HG02798 (cell line): ENCODE data around the gene APOD.

ENCODE experiments used
- ATAC-seq: cut with Tn5 transposase; IDR thresholded peaks from one replicate; pipeline ENCODE4 v1.9.1; 2021; ENCODE audit warnings: mild to moderate bottlenecking; ENCODE audit not compliant: unreplicated experiment, poor library complexity

APOD gene

DNA sequence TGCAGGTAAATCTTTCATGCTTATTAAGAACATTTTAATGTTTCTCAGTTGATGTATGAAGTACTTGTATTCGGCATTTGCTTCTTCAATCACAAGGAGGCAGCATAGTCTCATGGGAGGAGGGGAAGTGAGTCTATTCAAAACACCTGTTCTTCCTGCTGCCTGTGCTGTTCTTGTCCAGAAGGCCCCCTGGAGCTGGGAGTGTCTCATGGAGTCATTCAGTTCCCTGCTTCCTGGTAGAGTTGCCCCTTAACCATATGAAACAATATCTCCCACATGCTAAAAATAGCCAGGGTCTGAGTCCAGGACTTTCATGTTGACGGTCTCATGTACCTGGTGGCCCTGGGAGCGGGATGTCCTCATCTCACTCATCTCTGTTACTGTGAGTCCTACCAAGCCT is 25.1 kb downstream of the APOD start:
- no peak for ATAC-seq

DNA sequence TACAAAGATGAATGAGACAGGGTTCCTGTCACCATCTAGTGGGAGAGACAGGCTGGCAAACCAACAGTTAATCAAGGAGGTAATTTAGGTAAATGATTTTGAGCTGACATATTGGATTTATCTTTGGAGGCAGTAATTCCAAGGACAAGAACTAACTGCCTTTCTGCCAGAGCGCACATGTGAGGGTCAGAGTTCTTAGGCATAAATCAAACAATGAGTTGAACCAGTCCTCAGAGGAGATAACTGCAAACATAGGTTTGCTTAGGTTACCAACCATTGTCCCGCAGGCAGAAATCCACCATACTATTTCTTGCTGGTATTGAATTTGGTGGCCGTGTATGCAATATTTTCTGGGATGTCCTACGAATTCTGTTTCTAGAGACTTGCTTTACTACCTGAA is 26.4 kb downstream of the APOD start:
- ATAC-seq, result no peak

DNA sequence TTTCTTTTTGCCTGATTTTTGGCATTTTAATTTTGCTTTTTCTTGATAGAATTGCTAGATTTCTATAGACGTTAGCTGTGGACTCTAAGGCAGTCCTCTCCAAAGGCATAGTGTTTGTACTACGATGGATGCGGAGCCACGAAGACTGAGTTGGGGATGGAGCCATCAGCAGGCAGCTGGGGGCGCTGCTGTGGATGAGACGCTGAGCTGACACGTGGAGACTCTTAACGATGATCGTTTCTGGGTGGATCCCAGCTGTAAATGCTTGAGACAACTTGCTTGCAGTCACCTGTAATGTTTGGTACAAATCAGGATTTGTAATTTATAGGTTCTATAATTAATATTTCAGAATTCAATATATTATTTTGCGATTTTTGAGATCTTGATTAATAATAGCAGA is 27.4 kb downstream of the APOD start:
- no peak for ATAC-seq

DNA sequence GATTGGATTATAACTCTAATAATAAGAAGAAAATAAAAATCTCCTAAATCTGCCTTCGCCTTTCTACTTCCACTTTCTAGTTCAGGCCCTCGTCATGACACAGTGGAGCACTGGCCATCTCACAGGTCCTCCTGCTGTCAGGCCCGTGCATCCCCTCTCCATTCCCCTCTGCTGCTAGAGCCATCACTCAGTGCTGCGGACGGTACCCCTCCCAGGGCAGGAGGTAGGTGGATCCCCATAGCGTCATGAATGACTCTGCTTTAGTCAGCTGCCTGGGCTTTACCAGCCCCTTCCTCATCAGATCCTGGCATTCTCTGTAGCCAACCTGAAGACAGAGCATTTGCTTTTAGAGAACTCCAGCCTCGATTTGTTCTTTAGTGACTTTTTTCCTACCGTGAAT is 28.6 kb downstream of the APOD start:
- no peak for ATAC-seq

DNA sequence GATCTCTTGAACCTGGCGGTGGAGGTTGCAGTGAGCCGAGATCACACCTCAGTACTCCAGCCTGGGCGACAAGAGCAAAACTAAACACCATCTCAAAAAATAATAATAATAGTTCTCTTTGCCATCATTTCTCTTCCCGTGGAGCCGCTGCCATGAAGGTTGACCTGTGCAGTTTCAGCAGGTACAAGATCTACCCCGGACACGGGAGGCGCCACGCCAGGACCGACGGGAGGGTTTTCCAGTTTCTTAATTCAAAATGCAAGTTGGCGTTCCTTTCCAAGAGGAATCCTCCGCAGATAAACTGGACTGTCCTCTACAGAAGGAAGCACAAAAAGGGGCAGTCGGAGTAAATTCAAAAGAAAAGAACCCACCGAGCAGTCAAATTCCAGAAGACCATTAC is 29.3 kb downstream of the APOD start:
- no peak for ATAC-seq

DNA sequence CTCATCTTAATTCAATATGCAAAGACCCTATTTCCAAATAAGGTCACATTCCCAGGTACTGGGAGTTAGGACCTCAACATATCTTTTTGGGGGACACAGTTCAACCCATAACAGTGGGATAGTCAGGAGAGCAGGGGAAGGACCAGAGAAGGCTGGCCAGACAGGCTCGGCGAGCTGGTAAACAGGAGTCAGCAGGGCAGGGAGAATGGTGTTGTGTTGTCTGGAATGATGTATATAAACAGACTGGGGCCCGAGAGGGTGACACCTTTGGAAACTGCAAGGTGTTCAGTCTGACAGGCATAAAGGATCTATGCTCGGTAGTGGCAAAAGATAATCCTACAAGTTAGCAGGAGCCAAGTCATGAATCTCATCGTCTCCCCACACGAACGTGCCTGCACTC is 30.5 kb downstream of the APOD start:
- no peak for ATAC-seq

DNA sequence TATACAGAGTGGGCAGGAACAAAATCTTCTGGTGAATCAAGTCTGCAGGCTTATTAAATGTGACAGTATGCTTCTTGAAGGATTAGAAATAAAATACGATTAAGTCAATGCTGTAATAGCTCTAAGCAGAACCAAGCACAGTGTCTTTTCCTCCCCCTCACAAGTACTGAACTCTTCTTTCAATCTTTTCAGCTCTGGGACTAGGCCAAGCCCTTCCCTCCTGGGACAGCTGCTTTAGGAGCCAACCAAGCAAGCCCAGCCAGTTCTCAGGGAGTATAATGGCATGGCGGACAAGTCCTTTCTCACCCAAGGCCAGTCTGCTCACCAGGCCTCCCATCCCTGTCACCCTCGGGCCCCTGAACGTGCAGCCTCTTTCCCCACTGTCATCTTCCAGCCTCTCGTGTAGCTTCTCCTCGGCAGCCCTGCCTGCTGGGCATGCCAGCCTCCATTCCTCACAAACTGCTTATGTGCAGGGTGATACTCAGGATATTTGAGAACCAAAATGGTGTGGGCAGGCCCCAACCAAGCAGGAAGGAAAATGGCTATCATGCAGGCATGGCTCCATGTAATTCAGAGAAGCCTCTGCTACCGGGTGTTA is 32.3 kb downstream of the APOD start:
- no peak for ATAC-seq

DNA sequence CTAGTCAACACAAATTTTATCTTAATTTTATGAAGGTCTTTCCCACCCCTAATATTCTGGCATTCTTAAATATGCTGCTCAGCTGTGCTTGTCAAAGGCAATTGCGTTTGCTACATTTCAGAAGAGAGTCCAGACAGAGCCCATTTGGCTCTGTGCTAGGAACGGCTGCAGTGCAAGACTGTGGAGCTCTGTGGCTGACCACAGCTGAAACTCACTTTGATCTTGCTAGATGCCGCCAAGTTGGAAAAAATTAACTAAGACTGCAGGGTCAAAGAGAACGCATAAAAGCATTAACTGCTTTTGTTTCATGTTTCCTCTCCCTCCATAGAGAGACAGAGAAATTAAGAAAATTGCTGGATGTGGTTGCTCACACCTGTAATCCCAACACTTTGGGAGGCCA is 33.0 kb downstream of the APOD start:
- no peak for ATAC-seq

DNA sequence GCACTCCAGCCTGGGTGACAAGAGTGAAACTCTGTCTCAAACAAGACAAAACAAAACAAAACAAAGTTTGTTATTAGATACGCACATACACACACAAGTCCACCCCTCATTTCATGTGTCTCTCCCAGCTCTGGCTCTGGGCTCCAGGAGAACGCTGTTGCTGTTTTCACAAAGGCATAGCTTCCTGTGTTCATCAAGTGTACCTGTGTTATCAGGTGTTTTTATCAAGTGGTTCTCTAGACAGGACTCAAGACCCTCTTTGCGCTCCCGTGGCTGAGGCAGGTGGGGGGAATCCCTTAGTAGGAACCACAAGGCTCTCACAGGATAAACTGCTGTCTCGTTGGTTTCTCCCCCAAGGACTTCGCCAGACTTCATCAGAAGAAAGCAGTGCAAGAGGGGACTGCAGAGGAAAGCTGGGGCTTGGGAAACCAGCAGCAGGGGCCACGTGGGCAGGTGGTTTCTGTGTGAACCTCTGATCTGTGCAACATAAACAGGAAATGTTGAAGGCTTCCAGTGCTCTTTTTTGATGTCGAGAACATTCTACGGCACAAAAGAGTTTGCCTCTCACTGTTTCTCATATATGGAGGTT is 33.7 kb downstream of the APOD start:
- ATAC-seq, result peak; percentile 70

DNA sequence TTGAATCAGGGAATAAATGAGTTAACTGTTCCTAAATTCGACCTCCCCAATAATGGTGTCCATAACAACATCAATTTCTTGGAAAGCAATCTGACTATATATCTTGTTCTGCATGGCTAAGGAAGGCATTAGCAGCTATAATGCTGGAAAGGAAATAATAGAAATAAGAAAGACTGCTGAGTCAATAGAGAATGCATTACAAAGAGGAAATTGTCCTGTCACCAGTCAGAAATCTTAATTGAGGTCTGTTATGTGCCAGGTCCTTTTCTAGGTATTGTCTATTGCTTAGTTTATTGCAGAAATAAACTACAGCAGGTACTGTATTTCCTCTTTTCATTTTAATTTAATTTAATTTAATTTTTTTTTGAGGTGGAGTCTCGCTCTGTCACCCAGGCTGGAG is 34.8 kb downstream of the APOD start:
- ATAC-seq, result no peak

DNA sequence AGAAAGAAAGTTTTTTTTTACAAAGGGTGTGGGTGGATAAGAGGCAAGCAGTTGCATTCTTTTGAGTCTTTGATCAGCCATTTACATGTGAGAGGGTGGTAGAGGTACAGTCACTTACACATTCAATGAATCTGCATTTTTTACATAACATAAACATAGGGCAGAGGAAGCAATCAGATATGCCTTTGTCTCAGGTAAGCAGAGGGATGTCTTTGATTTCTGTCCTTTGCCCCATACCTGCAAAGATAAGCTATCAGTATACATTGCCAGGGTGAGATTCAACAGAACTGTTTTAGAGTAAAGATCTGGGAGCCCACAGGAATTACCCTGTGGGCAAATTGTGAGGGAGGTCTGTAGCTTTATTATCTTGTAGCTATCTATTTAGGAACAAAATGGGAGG is 35.2 kb downstream of the APOD start:
- no peak for ATAC-seq

DNA sequence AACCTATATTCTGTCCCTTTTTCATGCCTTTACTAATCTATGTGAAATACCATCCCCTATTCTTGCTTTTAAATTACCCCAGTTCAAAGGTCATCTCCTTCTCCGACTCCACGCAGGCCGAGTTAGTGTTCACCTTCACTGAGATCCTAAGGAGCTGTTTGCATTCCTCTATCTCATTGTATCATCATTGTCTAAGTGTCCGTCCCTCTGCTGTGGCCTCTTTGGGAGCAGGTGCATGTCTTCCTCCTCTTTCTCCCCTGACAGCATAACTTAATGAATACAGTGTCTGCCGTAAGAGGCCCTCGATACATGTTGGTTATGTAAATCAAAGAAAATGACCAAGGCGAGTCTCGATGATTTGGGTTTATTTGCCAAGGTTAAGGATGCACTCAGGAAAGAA is 35.7 kb downstream of the APOD start:
- no peak for ATAC-seq

DNA sequence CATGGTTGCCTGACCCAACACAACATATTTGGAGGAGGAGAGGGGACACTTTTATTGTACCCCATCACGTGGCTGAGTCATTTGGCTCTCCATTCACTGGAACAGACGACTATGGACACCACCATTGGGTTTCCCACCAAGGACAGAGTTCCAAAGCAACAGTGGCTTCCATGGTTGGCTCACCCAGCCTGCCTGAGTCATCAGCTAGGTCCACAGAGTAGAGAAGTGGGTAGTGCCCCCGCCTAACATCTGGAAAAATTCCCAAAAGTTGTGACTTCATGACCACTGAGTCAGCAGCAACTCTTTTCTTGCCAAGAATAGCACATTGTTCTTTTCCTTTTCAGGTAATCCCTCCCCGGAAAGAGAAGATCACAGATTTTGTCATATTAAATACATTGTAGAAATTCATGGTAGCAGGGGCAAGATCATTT is 37.6 kb downstream of the APOD start:
- no peak for ATAC-seq

DNA sequence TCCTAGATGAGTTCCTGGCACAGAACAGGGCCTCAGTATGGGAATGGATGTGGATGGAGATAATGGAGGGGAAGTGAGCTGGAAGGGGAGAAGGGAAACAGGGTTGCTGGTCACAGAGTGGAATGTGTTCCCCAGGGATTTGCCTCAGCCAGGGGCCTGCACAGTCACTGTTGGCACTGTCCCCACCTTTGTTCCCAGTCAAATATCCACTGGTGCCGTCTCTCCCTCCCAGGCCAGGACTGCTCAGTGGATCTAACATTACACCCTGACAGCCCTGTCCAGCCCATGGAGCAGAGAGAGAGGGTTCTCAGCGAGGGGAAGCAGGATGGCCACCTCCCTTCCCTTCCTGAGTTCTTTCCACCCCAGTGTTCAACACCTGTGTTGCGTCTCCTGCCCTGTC is 39.1 kb downstream of the APOD start:
- no peak for ATAC-seq

DNA sequence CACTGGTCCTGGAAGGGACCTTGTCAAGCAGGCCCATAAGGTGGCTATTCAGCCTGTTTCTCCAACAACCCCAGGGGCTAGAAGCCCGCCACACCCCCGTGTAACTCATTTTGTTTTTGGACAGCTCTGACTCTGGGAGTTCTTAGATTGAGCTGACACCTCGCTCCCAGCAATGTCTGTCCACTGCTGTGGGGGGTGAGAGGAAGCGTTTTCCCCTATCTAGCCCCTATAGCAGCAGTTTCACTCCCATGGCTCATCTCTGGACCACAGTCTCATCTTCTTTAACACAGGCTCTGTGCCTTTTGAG is 39.6 kb downstream of the APOD start:
- no peak for ATAC-seq

DNA sequence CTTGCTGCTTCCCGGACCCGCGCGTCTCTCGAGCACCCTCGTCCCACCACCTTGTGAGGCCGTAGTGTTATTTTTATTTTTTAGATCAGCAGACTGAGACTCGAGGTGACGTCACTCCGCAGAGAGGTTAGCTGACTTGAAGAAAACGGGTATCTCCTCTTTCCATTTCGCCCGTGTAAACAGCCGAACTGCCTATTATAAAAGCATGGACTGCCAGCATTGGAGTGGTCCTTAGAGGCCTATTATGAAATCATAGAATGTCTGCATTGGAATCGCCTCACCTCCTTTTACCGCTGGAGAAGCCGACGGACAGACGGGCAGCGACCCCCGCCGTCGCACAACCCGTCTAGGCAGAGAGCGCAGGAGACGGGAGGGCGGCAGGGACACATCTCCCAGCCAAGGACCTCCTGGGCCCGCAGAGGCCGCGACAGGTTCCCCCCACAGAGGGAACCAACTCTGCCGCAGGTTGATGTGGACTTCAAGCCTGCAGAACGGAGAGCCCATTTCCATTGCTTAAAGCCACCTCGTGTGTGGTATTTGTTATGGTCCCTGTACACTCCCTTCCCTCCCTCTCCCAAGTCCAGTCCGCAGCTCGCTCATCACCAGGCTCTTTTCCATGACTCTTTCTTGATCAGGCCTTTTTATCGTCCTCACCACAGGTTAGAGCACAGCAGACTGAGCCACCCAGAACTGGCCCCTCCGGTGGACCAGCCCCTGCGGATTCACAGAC is 40.1 kb downstream of the APOD start:
- ATAC-seq, result no peak

DNA sequence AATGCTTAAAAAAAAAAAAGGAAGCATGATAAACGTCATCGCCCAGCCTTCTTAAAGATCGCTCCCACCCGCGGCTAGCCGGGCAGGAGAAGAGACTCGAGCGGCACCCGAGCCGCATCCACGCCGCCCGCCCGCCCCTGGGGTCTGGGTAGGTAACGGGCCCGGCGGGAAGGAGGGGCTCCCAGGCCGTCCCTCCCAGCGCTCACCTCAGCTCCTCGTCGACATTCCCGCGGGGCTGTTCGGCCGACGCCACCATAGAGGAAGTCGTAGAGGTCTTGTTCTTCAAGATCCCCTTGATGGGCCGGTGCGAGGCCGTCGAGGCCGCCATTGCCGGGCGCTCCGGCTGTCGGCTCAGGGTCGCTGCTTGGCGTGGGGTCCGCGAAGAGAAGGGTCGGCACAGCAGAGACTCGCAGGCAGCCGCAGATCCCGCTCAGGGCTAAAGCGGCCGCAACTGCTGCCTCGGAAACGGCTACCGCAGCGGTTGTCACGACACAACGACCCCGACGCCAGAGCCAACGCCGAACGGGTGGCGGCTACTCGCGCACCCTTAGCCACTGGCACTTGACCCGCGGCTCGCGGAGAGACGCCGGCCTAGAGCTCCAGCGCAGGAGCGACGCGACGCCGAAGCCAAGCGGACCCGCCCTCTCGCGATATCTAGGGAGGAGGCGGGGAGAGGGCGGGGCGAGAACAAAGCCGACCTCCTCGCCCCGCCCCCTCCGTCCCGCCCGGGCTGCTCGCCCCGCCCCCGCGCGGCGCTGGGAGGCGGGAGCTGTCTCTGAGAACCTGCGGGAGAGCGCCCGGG is 40.8 kb downstream of the APOD start, which contains the start of gene PPP1R2:
TSS of gene PPP1R2 (minus strand) at position 628 of the 802 bp plus-strand sequence. CDS start at position 328, 300 bp downstream.
- ATAC-seq, result peak; percentile 80

DNA sequence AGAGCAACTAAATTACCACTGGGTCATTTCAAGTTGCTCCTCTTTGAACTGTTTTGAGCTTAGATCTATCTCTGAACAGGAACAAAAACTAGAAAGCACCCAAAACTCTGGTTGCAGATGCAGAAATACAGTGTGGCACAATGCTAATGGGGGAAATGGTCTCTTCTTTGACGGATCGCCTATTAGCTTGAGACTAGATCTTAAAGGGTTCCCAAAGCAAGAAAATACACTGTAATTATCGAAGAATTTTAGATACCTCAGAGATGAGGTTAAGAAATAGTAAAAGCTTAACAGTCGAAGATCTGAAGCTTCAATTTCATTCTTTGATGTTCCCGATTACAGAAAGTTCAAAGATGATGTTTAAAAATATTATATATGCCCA is 41.4 kb downstream of the APOD start:
- ATAC-seq, result no peak

DNA sequence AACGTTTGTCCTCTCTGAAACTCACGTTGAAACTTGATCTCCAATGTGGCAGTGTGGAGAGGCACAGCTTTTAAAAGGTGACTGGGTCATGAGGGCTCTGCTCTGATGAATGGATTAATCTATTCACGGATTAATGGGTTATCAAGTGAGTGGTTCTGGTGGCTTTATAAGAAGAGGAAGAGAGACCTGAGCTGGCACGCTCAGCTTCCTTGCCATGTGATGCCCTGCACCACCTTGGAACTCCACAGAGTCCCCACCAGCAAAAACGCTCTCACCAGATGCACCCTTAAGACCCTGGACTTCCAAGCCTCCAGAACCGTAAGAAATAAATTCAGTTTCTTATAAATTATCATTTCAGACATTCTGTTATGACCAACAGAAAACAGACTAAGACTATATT is 43.2 kb downstream of the APOD start:
- ATAC-seq, result no peak

DNA sequence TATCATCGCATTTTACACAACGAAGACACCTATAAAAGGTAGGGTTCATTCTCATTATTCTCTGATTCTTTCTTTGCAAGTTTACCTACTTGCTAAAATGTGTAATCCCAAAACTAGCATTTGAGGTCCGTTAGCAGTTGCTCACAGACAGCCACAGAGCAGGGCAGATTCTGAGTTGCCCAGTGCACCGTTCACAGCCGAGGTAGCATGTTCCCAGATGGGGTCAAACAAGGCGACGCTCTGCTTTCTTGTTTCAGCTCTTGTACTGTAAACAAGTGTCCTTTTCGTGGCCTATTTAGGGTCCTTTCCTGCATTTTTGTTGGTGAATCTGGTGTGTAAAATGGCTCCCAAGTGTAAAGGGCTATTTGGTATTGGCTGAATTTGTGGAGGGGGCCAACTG is 43.7 kb downstream of the APOD start:
- no peak for ATAC-seq

DNA sequence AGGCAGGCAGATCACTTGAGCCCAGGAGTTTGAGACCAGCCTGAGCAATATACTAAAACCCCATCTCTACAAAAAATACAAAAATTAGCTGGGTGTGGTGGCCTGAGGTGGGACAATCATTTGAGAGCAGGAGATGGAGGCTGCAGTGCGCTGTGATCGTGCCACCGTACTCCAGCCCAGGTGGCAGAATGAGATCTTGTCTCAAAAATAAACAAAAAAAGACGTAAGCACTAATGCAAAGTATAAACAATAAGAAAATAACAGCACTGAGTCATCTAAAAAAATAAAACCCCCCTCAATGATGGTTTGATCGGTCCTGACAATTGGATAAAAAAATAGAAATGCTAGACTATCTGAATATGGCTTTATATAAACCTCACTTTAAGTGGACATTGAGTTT is 44.3 kb downstream of the APOD start:
- ATAC-seq, result no peak
